Mesothelial cell of epicardium (in vitro differentiated cells): ENCODE data around the gene JAML. TPM values are rescaled to one million over a fixed set of nuclear protein-coding genes. Genes with fewer than 3 reads are reported as not detected.

Experiments
- DNase-seq, 2 experiments: peaks; one replicate each; pipeline ENCODE4 v3.0.0; 2021; ENCODE audit warnings: low spot score in 2 of 2; ENCODE audit not compliant: unreplicated experiment in 2 of 2
- H3K27ac Mint-ChIP-seq: 2 replicates; pipeline ENCODE4 v1.8.0; 2021; ENCODE audit warnings: mixed read lengths
- H3K27me3 Mint-ChIP-seq: 2 replicates; pipeline ENCODE4 v1.8.0; 2021; ENCODE audit warnings: low read depth, mixed read lengths
- H3K36me3 Mint-ChIP-seq: 2 replicates; pipeline ENCODE4 v1.8.0; 2021; ENCODE audit warnings: mixed read lengths
- H3K4me1 Mint-ChIP-seq: 2 replicates; pipeline ENCODE4 v1.8.0; 2021; ENCODE audit warnings: mixed read lengths
- H3K4me3 Mint-ChIP-seq: 2 replicates; pipeline ENCODE4 v1.8.0; 2021; ENCODE audit warnings: mild to moderate bottlenecking, moderate library complexity, mixed read lengths
- H3K9me3 Mint-ChIP-seq: 2 replicates; pipeline ENCODE4 v1.8.0; 2021; ENCODE audit warnings: mixed read lengths
- CTCF ChIP-seq: fragments of 200-600 bp; sonication (generic); IDR thresholded peaks from one replicate; pipeline ENCODE4 v1.5.0; 2021; ENCODE audit warnings: antibody characterized with exemption; ENCODE audit not compliant: unreplicated experiment
- total RNA-seq: library from RNA; stranded (reverse); gene quantifications from 3 replicates; pipeline ENCODE4 v1.2.1, GENCODE V29; 2021

Gene JAML
- total RNA-seq, 1 donor from 2014 or later = not detected

- H3K4me3 Mint-ChIP-seq = no peak overlapping the region
- TF ChIP-seq CTCF = no peak
- DNase-seq = no peak
- H3K36me3 Mint-ChIP-seq = no peaks in the 10 kb centered on the region
- no peaks in the 10 kb centered on the region for H3K9me3 Mint-ChIP-seq
- H3K27ac Mint-ChIP-seq = no peak overlapping the region
- H3K27me3 Mint-ChIP-seq = peaks cover 22% of the 10 kb centered on the region
- peaks cover 9% of the 10 kb centered on the region for H3K4me1 Mint-ChIP-seq
These were observed 23.7 kb downstream of the JAML start for GRCh38 chr11:118200901-118201680.

GRCh38 chr11:118200497-118200896 is 24.3 kb downstream of the JAML start:
- TF ChIP-seq CTCF = no peak
- Mint-ChIP-seq H3K9me3 (no peaks in the 10 kb centered on the region), H3K27me3 (peaks cover 16% of the 10 kb centered on the region), H3K27ac (no peak overlapping the region), H3K4me3 (no peak overlapping the region), H3K4me1 (peaks cover 10% of the 10 kb centered on the region), H3K36me3 (no peaks in the 10 kb centered on the region)
- DNase-seq = no peak

GRCh38 chr11:118199135-118199534 is 25.7 kb downstream of the JAML start:
- DNase-seq = no peak
- Mint-ChIP-seq H3K27me3 (peaks cover 10% of the 10 kb centered on the region), H3K27ac (no peak overlapping the region), H3K36me3 (no peaks in the 10 kb centered on the region), H3K4me1 (peaks cover 14% of the 10 kb centered on the region), H3K4me3 (no peak overlapping the region), H3K9me3 (no peaks in the 10 kb centered on the region)
- TF ChIP-seq CTCF = no peak

GRCh38 chr11:118198370-118198769 is 26.4 kb downstream of the JAML start:
- H3K4me3 Mint-ChIP-seq = peak overlapping the region; percentile 50
- DNase-seq = peak; percentile 74 to 86

GRCh38 chr11:118194835-118195627 is 29.8 kb downstream of the JAML start:
- TF ChIP-seq CTCF = no peak
- H3K27ac Mint-ChIP-seq = peak overlapping the region; percentile 64
- H3K36me3 Mint-ChIP-seq = no peaks in the 10 kb centered on the region
- no peak overlapping the region for H3K4me3 Mint-ChIP-seq
- peaks cover 14% of the 10 kb centered on the region for H3K4me1 Mint-ChIP-seq
- peaks cover 21% of the 10 kb centered on the region for H3K27me3 Mint-ChIP-seq
- no peak for DNase-seq
- H3K9me3 Mint-ChIP-seq = peaks cover 9% of the 10 kb centered on the region

More at GRCh38 chr11:118198370-118198769, 26.4 kb downstream of the JAML start:
- Mint-ChIP-seq H3K27ac (no peak overlapping the region), H3K36me3 (no peaks in the 10 kb centered on the region), H3K4me1 (peaks cover 14% of the 10 kb centered on the region), H3K27me3 (peaks cover 10% of the 10 kb centered on the region), H3K9me3 (no peaks in the 10 kb centered on the region)
- TF ChIP-seq CTCF = peak; percentile 83
